Stimulated activated CD8-positive, alpha-beta memory T cell treated with anti-CD3 and anti-CD28 coated beads, Interleukin-15, amount 100 ng/mL, for 4 hours (primary cell): ENCODE measurements around the gene IL31RA.
"Not testable (repeated sequence)": the region's sequence is repeated elsewhere in the genome, so short reads cannot be mapped to it uniquely, and the experiment has no call there.

ENCODE experiments used
- DNase-seq, 2 donors: peaks; one replicate each; pipeline ENCODE4 v3.0.0-alpha.2; 2020; ENCODE audit warnings: low read depth in 2 of 2

Gene IL31RA

GRCh38 chr5:55925712-55926111 is 74.6 kb downstream of the IL31RA start:
- no peak for DNase-seq

GRCh38 chr5:55926476-55926875 is 75.3 kb downstream of the IL31RA start:
- no peak for DNase-seq

DNA sequence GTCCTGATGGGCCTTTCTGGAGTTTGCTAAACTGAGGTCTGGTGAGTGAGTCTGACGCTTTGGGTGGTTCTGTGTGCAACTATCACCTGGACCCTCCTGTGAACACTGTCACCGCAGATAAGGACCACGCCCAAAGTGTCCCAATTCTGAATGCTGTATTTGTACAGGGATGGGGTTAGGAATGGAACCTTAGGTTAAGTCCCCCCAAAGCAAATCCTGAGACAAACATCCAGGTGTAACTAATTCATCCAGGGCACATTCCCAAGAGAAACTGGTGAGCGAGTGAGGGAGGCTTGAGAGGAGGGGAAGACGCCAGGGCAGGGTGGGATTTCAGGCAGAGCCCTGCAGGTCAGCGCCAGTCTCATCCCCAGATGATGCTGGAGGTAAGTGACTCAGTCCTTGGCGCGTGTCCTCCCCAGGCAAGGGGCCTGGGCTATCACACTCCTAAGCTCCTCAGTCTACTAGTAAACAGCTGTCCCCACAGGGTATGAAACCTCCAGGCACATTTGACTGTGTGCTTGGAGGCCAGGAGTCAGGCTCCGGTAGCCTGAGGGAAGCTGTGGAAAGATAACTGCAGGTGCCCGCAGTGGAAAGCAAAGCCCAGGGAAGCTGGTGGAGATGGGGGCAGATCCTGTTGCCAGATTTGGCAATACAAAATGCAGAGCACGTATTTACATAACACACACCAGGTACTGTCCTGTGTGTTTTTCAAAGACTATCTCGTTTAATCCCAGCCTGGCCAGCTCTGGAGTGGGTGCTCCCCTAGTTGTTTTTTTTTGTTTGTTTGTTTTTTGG is 76.9 kb downstream of the IL31RA start:
- no peak for DNase-seq

DNA sequence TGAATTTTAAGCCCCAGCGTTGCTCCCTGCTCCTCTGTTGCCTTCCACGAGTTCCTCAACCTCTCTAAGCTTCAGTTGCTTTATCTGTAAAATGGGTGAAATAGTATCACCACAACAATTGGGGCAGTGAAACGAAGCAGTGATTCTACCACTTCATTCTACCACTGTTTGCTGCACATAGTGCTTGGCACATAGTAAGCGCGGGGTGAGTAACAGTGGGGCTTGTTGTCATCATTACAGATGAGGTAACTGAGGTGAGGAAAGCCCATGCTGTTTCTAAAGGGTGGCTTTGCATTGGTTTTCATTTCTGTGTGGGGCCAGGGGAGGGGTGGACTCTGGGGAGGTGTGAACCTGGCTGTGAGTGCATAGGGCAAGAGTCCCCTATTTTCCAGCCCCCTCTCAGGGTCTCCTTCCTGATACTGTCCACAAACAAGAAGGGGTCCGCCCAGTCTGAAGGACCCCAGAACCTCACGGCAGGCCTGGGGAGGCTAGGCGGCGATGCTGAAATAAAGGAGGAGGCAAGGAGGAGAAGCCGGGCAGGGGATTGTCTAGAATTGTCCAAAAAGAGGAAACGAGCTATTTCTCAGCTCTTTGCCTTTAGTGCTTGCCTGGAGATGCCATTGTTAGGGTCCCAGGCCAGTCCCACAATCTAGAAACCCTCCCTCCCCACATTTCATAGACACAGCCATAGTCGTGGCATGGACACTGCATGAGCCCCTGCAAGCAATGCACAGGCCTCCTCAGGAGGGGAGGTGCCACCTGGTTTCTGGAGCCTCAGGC is 78.1 kb downstream of the IL31RA start:
- DNase-seq: no peak

DNA sequence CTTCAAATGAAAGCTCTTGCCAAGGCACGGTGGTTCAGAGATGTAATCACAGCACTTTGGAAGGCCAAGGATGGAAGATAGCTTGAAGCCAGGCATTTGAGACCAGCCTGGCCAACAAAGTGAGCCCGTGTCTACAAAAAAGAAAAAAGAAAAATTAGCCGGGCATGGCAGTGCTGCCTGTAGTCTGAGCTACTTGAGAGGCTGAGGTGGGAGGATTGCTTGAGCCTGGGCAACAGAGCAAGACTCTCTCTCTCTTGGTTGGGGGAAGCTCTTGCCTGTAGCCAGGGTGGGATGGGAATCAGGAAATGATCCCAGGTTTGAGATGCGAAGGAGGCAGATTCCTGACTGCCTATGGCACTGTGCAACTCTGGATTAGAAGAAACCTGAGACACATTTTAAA is 81.5 kb downstream of the IL31RA start:
- no peak for DNase-seq

GRCh38 chr5:55933377-55934114 is 82.4 kb downstream of the IL31RA start:
- no peak for DNase-seq

DNA sequence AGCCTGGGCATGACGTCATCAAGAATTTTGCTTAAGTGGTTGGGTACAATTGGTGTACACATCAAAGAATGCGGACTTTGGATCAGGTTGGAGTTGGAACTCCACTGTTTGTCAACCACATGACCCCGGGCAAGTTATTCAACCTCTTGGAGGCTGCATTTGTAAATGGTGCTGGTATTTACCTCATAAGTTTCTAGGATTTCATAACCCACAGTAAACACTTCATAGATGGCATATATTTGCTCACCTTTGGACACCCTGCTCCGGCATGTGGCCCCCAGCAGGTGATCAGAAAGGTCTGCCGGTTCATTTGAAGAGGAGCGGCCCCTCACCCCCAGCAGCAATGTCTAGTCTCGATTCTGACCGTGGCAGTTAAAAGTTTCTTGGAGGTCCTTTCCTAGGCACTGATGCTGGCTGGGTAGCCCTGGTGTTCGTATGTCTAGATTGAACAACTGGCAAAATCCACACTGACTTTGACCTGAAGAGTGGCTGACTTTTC is 83.0 kb downstream of the IL31RA start:
- no peak for DNase-seq

DNA sequence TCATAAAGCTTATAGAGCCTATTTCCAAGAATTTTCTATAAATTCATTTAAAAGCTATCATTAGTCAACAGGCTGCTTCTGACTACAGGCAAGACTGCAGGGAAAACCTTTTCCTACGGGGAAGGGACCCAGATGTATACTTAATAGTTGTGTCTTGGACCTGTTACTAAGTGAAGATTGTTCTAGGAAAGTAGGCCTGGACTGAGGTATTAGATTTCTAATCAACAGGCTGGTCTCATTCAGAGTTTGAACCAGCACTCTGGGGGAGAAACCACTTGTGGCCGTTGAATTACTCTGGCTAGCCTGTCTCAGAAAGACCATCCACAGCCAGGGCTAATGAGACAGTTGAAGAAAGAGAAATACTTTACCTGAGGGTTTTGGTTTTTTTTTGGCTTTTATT is 83.6 kb downstream of the IL31RA start:
- no peak for DNase-seq

DNA sequence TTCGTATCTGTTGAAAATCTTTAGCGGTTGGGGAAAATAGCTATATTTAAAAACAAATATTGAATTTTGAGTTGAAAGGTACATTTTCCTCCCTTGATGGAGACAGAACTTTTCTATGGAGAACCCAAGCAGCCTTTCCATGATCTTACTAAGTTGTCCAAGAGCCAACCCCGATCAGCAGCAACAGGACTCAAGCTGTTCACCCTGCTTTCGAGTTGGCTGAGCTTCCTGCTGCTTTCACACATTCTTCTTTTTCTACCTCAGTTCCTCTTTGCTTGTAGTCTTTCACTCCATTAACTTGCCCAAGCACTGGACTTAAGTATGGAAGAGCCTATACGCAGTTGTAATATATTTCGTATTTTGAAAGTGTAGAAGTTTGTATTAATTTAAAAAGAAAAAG is 84.2 kb downstream of the IL31RA start:
- no peak for DNase-seq

DNA sequence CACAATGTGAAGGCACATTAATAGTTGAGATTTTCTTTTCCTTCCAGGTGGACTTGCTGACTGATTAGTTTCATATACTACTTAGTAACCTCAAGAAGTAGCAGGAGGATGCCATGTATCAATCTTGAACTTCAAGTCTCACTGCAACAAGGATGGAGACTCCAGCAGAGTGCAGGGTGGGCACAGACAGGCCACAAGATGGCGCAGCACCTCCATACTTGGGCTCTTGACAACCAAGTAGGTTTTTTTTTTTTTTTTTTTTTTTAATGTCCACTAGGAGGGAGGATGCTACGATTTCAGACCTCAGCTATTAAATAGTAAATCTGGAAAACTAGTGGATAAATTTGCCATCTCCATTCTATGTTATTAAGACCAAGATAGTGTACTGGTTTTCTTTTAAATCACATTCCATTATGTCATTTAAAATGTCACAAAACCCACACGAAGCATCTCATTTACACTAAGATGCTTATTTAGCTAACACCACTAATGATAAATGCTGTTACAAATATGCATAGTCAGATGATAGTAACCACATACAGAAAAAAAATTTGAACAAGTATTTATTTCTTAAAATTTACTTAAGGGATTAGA is 85.0 kb downstream of the IL31RA start:
- DNase-seq: peak; percentile 39 to 55

GRCh38 chr5:55937598-55937997 is 86.4 kb downstream of the IL31RA start:
- DNase-seq: not testable (repeated sequence)

- DNase-seq: not testable (repeated sequence)
Measured at GRCh38 chr5:55941154-55941553, 90.0 kb downstream of the IL31RA start.

- no peak for DNase-seq
Measured at GRCh38 chr5:55959208-55959607, 108.1 kb downstream of the IL31RA start.

GRCh38 chr5:55960779-55961178 is 109.6 kb downstream of the IL31RA start:
- no peak for DNase-seq

- DNase-seq: no peak
Measured at GRCh38 chr5:55965525-55965924, 114.4 kb downstream of the IL31RA start.

DNA sequence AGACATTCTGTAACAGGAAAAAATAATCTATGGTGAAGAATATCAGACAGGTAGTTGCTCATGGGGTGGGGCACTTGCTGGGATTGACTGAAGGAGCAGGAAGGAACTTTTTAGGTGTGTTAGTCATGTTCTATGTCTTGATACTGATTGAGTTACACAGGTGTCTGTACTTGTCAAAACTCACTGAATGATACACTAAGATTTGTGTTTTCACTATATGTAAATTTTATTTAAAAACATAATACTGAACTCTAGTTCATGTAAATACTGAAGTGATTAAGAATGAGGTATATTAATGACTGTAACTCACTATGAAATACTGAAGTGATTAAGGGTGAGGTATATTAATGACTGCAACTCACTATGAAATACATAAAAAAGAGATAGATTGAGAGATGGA is 115.1 kb downstream of the IL31RA start:
- DNase-seq: no peak

- DNase-seq: no peak
Measured at GRCh38 chr5:55969956-55970355, 118.8 kb downstream of the IL31RA start.
